ENCODE measurements around the gene NEU4.

NEU4 gene

GRCh38 chr2:241854342-241855244 is 45.6 kb downstream of the NEU4 start:
- no peak for DNase-seq

- DNase-seq, result no peak
Measured at GRCh38 chr2:241855245-241855887, 46.4 kb downstream of the NEU4 start.

- DNase-seq, result no peak
Measured at GRCh38 chr2:241855888-241856422, 47.0 kb downstream of the NEU4 start.

GRCh38 chr2:241857041-241857541 is 48.1 kb downstream of the NEU4 start:
- DNase-seq, result no peak

- DNase-seq, result no peak
Measured at GRCh38 chr2:241857572-241858121, 48.7 kb downstream of the NEU4 start.

- DNase-seq, result no peak
Measured at GRCh38 chr2:241858206-241859016, 49.4 kb downstream of the NEU4 start, which contains the start of gene PDCD1. Gene PDCD1, minus strand, starts transcription at chr2:241858894. Its CDS starts 56 bp downstream, at chr2:241858838.

- DNase-seq, result no peak
Measured at GRCh38 chr2:241859017-241859435, 50.0 kb downstream of the NEU4 start.

- DNase-seq, result no peak
Measured at GRCh38 chr2:241859436-241860183, 50.6 kb downstream of the NEU4 start.

GRCh38 chr2:241860184-241861078 is 51.4 kb downstream of the NEU4 start:
- DNase-seq, result no peak

- no peak for DNase-seq
Measured at GRCh38 chr2:241861264-241861663, 52.3 kb downstream of the NEU4 start.

- DNase-seq, result no peak
Measured at GRCh38 chr2:241862093-241862492, 53.1 kb downstream of the NEU4 start.

- no peak for DNase-seq
Measured at GRCh38 chr2:241862775-241863535, 54.0 kb downstream of the NEU4 start.

GRCh38 chr2:241863536-241863954 is 54.6 kb downstream of the NEU4 start:
- DNase-seq, result no peak

- no peak for DNase-seq
Measured at GRCh38 chr2:241864168-241864849, 55.3 kb downstream of the NEU4 start.

- no peak for DNase-seq
Measured at GRCh38 chr2:241864850-241865213, 55.8 kb downstream of the NEU4 start.

GRCh38 chr2:241865416-241865956 is 56.5 kb downstream of the NEU4 start:
- DNase-seq, result no peak

GRCh38 chr2:241865957-241866789 is 57.2 kb downstream of the NEU4 start:
- no peak for DNase-seq
